Gastrocnemius medialis (tissue), 4 donors: ENCODE results near the gene CUX1.

ENCODE experiments used
- CTCF ChIP-seq, 5 experiments: fragments of 450-650 bp in 3 of 5; fragments of 200-600 bp in 2 of 5; sonication (generic) in 2 of 5; IDR thresholded peaks in 4 of 5; conservative IDR thresholded peaks in 1 of 5; 1 replicate in 4 of 5; 2 replicates in 1 of 5; pipeline ENCODE4 v1.5.1; 2016 to 2019; ENCODE audit warnings: antibody characterized with exemption in 5 of 5, mild to moderate bottlenecking in 3 of 5, moderate library complexity in 3 of 5
- POLR2A ChIP-seq, 2 donors: fragments of 450-650 bp; IDR thresholded peaks; one replicate each; pipeline ENCODE4 v1.6.1; 2017; ENCODE audit warnings: antibody characterized with exemption in 2 of 2, mild to moderate bottlenecking in 2 of 2, moderate library complexity in 2 of 2

- TF ChIP-seq CTCF (IDR thresholded peaks at IDR 0.05 in 4 of 5, conservative IDR thresholded peaks at IDR 0.05 in 1 of 5): no peak
- no peak for TF ChIP-seq POLR2A (IDR thresholded peaks at IDR 0.05)
Observed at GRCh38 chr7:101833799-101834198, 16.4 kb downstream of the CUX1 start.
